ENCODE results near the gene CAPSL. TPM values are rescaled to one million over a fixed set of nuclear protein-coding genes. Genes with fewer than 3 reads are reported as not detected.

Gene CAPSL
- total RNA-seq, 1 donor from 2014 or later, result 2.3 TPM

DNA sequence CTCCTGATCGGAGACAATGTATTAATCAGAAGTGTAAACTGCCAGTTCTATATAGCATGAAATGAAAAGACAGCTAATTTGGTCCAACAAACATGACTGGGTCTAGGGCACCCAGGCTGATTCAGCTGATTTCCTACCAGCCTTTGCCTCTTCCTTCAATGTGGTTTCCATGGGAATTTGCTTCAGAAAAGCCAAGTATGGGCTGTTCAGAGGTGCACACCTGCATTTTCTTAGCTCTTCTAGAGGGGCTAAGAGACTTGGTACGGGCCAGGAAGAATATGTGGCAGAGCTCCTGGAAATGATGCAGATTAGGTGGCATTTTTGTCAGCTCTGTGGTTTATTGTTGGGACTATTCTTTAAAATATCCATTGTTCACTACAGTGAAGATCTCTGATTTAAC is 59.3 kb downstream of the CAPSL start:
- no peak for DNase-seq (ENCODE audit: extremely low spot score, unreplicated experiment)
- TF ChIP-seq, protein P1, sequence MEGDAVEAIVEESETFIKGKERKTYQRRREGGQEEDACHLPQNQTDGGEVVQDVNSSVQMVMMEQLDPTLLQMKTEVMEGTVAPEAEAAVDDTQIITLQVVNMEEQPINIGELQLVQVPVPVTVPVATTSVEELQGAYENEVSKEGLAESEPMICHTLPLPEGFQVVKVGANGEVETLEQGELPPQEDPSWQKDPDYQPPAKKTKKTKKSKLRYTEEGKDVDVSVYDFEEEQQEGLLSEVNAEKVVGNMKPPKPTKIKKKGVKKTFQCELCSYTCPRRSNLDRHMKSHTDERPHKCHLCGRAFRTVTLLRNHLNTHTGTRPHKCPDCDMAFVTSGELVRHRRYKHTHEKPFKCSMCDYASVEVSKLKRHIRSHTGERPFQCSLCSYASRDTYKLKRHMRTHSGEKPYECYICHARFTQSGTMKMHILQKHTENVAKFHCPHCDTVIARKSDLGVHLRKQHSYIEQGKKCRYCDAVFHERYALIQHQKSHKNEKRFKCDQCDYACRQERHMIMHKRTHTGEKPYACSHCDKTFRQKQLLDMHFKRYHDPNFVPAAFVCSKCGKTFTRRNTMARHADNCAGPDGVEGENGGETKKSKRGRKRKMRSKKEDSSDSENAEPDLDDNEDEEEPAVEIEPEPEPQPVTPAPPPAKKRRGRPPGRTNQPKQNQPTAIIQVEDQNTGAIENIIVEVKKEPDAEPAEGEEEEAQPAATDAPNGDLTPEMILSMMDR (conservative IDR thresholded peaks at IDR 0.05), result no peak
- Mint-ChIP-seq H3K4me1 (ENCODE audit: unreplicated experiment) (no peaks in the 10 kb centered on the region), H3K4me3 (no peak overlapping the region), H3K9me3 (peaks cover 9% of the 10 kb centered on the region), H3K27me3 (peaks cover 11% of the 10 kb centered on the region), H3K36me3 (no peaks in the 10 kb centered on the region), H3K27ac (no peak overlapping the region)

DNA sequence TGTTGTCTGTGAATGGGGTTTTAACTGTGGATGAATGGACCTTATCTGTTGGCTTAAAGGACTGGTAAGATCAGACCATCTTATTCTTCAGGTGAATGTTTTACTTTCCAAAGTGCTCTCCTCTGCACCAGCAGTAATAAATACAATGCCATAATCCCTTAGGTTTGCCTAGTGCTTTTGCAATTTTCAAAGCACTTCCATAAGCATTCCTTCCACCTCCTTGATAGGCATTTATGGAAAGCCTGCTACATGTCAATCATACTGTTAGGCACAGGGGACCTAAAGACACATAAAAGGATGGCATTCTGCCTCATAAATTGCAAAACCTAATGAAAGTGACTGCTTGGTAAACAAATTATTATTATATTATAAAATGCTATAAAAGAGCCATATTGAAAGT is 60.3 kb downstream of the CAPSL start:
- TF ChIP-seq, protein P1 (conservative IDR thresholded peaks at IDR 0.05), result no peak
- Mint-ChIP-seq H3K27ac (no peak overlapping the region), H3K4me3 (no peak overlapping the region), H3K36me3 (no peaks in the 10 kb centered on the region), H3K9me3 (peaks cover 9% of the 10 kb centered on the region), H3K27me3 (peaks cover 11% of the 10 kb centered on the region), H3K4me1 (ENCODE audit: unreplicated experiment) (no peaks in the 10 kb centered on the region)
- no peak for DNase-seq (ENCODE audit: extremely low spot score, unreplicated experiment)

DNA sequence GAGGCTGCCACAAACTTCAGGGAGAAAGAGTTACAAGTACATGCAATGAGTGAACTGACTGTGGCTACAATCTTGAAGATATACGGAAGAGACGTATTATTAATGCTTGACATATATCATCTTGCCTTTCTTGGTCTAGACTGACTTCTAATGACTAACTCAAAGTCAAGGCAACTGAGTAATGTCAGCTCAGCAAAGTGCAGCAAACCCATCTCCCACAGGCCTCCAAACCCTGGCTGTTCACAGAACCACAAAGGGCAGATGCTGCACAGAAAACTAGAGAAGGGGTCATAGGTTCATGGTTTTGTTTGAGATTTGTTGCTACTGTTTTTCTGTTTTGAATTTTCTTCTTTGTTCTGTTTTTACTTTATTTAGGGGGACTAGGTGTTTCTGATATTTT is 60.8 kb downstream of the CAPSL start:
- peaks cover 11% of the 10 kb centered on the region for H3K27me3 Mint-ChIP-seq
- no peak for DNase-seq (ENCODE audit: extremely low spot score, unreplicated experiment)
- H3K9me3 Mint-ChIP-seq, result peaks cover 9% of the 10 kb centered on the region
- H3K36me3 Mint-ChIP-seq, result no peaks in the 10 kb centered on the region
- H3K27ac Mint-ChIP-seq, result peak overlapping the region; percentile 85
- H3K4me1 Mint-ChIP-seq (ENCODE audit: unreplicated experiment), result no peaks in the 10 kb centered on the region
- H3K4me3 Mint-ChIP-seq, result peak overlapping the region; percentile 4
- TF ChIP-seq, protein P1 (conservative IDR thresholded peaks at IDR 0.05), result no peak

DNA sequence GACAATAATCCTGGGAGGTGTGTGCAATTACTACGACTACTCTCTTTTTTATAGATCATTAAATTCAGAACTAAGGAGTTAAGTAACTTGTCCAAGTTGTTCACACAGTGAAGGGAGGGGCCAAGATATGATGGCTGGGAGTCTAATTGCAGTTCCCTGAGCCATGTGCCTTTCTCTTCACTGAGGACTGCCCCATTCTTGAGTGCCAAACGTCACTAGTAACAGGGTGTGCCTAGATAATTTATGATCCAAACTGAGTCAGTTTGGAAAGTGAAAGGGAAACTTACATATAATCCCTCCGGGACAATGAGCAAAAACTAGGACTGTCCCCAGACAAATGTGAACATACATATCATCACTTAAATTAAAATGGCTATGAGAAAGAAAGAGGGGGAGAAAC is 61.5 kb downstream of the CAPSL start:
- Mint-ChIP-seq H3K36me3 (no peaks in the 10 kb centered on the region), H3K4me3 (peak overlapping the region; percentile 61), H3K27ac (peak overlapping the region; percentile 85), H3K9me3 (peaks cover 9% of the 10 kb centered on the region), H3K27me3 (peaks cover 11% of the 10 kb centered on the region), H3K4me1 (ENCODE audit: unreplicated experiment) (no peaks in the 10 kb centered on the region)
- no peak for DNase-seq (ENCODE audit: extremely low spot score, unreplicated experiment)
- TF ChIP-seq, protein P1 (conservative IDR thresholded peaks at IDR 0.05), result no peak

DNA sequence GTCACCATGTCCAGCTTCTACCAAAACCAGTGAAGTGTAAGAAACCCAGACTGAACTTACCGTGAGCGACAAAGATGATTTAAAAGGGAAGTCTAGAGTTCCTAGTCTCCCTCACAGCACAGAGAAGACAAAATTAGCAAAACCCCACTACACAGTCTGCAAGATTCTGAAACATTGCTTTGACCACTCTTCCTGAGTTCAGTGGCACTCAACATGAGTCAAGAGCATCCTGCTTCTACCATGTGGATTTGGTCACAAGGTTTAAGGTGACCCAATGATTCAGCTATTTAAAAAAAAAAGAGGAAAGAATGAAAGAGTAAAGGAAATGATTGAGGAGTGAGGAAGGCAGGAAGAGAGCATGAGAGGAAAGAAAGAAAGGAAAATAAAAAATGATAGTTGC is 62.0 kb downstream of the CAPSL start:
- TF ChIP-seq, protein P1 (conservative IDR thresholded peaks at IDR 0.05), result no peak

DNA sequence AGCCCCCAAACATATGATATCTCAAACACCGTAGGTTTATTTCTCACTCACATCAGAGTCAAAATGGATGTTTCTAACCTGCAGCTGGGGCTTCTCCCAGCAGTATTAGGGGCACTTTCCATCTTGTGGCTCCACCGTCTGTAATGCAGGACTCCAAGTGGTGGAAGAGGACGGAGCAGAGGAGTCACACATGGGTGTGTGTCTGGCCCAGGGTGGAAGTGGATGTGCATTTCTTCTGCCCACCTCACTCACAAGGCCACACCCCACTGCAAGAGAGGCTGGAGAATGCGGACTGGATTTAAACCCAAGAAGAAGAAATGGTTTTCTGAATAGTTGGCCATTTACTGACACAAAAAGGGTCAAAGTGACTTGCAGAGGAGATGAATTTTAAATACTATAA is 67.8 kb downstream of the CAPSL start:
- H3K36me3 Mint-ChIP-seq, result no peaks in the 10 kb centered on the region
- H3K27me3 Mint-ChIP-seq, result peaks cover 4% of the 10 kb centered on the region
- H3K4me3 Mint-ChIP-seq, result no peak overlapping the region
- no peaks in the 10 kb centered on the region for H3K4me1 Mint-ChIP-seq (ENCODE audit: unreplicated experiment)
- no peak for DNase-seq (ENCODE audit: extremely low spot score, unreplicated experiment)
- TF ChIP-seq, protein P1 (conservative IDR thresholded peaks at IDR 0.05), result no peak
- no peaks in the 10 kb centered on the region for H3K9me3 Mint-ChIP-seq
- no peak overlapping the region for H3K27ac Mint-ChIP-seq

More for the DNA sequence above, 62.0 kb downstream of the CAPSL start:
- Mint-ChIP-seq H3K4me1 (ENCODE audit: unreplicated experiment) (no peaks in the 10 kb centered on the region), H3K27me3 (peaks cover 11% of the 10 kb centered on the region), H3K9me3 (peaks cover 9% of the 10 kb centered on the region), H3K36me3 (no peaks in the 10 kb centered on the region), H3K4me3 (no peak overlapping the region), H3K27ac (no peak overlapping the region)
- DNase-seq (ENCODE audit: extremely low spot score, unreplicated experiment), result no peak
